Measurements from ENCODE around the gene SSBP2. TPM values are rescaled to one million over a fixed set of nuclear protein-coding genes. Genes with fewer than 3 reads are reported as not detected.
A peak's percentile ranks its signal among the peaks of the same experiment; 100 is the strongest.
"Not testable (repeated sequence)": the region's sequence is repeated elsewhere in the genome, so short reads cannot be mapped to it uniquely, and the experiment has no call there.

The SSBP2 gene
- total RNA-seq, 1 donor from 2014 or later, result 42.5 TPM

- DNase-seq (ENCODE audit: low read depth), result no peak
These were observed 75.5 kb downstream of the SSBP2 start for GRCh38 chr5:81675420-81675819.

- DNase-seq (ENCODE audit: low read depth), result no peak
These were observed 85.1 kb downstream of the SSBP2 start for GRCh38 chr5:81665795-81666194.

- not testable (repeated sequence) for DNase-seq (ENCODE audit: low read depth)
These were observed 90.3 kb downstream of the SSBP2 start for GRCh38 chr5:81660624-81661023.

- DNase-seq (ENCODE audit: low read depth), result peak; percentile 16
These were observed 93.5 kb downstream of the SSBP2 start for GRCh38 chr5:81657386-81657785.

GRCh38 chr5:81656783-81657182 lies 94.1 kb downstream of the SSBP2 start:
- DNase-seq (ENCODE audit: low read depth), result no peak

GRCh38 chr5:81650987-81651386 lies 99.9 kb downstream of the SSBP2 start:
- DNase-seq (ENCODE audit: low read depth), result peak; percentile 27

GRCh38 chr5:81646469-81646995 lies 104.4 kb downstream of the SSBP2 start:
- DNase-seq (ENCODE audit: low read depth), result no peak

GRCh38 chr5:81642210-81642609 lies 108.7 kb downstream of the SSBP2 start:
- DNase-seq (ENCODE audit: low read depth), result no peak

- no peak for DNase-seq (ENCODE audit: low read depth)
These were observed 111.3 kb downstream of the SSBP2 start for GRCh38 chr5:81639556-81639955.

- no peak for DNase-seq (ENCODE audit: low read depth)
These were observed 112.4 kb downstream of the SSBP2 start for GRCh38 chr5:81638471-81638870.

- no peak for DNase-seq (ENCODE audit: low read depth)
These were observed 117.0 kb downstream of the SSBP2 start for GRCh38 chr5:81633891-81634290.

- DNase-seq (ENCODE audit: low read depth), result no peak
These were observed 117.4 kb downstream of the SSBP2 start for GRCh38 chr5:81633471-81633870.

- DNase-seq (ENCODE audit: low read depth), result no peak
These were observed 118.2 kb downstream of the SSBP2 start for GRCh38 chr5:81632679-81633078.

- DNase-seq (ENCODE audit: low read depth), result no peak
These were observed 119.3 kb downstream of the SSBP2 start for GRCh38 chr5:81631621-81632020.

- DNase-seq (ENCODE audit: low read depth), result peak; percentile 91
These were observed 119.8 kb downstream of the SSBP2 start for GRCh38 chr5:81631124-81631523.

- no peak for DNase-seq (ENCODE audit: low read depth)
These were observed 120.2 kb downstream of the SSBP2 start for GRCh38 chr5:81630684-81631083.

- peak; percentile 65 for DNase-seq (ENCODE audit: low read depth)
These were observed 120.9 kb downstream of the SSBP2 start for GRCh38 chr5:81629986-81630385.

- DNase-seq (ENCODE audit: low read depth), result peak; percentile 15
These were observed 122.8 kb downstream of the SSBP2 start for GRCh38 chr5:81628061-81628460.

- DNase-seq (ENCODE audit: low read depth), result peak; percentile 60
These were observed 124.4 kb downstream of the SSBP2 start for GRCh38 chr5:81626524-81626923.

GRCh38 chr5:81609810-81610375 lies 141.0 kb downstream of the SSBP2 start:
- no peak for DNase-seq (ENCODE audit: low read depth)

- DNase-seq (ENCODE audit: low read depth), result no peak
These were observed 141.9 kb downstream of the SSBP2 start for GRCh38 chr5:81608976-81609375.

- no peak for DNase-seq (ENCODE audit: low read depth)
These were observed 143.2 kb downstream of the SSBP2 start for GRCh38 chr5:81607693-81608092.

- DNase-seq (ENCODE audit: low read depth), result no peak
These were observed 144.7 kb downstream of the SSBP2 start for GRCh38 chr5:81606150-81606549.

GRCh38 chr5:81605299-81605698 lies 145.6 kb downstream of the SSBP2 start:
- DNase-seq (ENCODE audit: low read depth), result no peak
